ENCODE measurements around the gene DRAM1. TPM values are rescaled to one million over a fixed set of nuclear protein-coding genes. Genes with fewer than 3 reads are reported as not detected.

The DRAM1 gene
- total RNA-seq, 3 donors from 2014 or later (not counting 1 experiment from before 2014, with no cell fraction given) = 9.8 to 10.5 (median 10.0) TPM

DNA sequence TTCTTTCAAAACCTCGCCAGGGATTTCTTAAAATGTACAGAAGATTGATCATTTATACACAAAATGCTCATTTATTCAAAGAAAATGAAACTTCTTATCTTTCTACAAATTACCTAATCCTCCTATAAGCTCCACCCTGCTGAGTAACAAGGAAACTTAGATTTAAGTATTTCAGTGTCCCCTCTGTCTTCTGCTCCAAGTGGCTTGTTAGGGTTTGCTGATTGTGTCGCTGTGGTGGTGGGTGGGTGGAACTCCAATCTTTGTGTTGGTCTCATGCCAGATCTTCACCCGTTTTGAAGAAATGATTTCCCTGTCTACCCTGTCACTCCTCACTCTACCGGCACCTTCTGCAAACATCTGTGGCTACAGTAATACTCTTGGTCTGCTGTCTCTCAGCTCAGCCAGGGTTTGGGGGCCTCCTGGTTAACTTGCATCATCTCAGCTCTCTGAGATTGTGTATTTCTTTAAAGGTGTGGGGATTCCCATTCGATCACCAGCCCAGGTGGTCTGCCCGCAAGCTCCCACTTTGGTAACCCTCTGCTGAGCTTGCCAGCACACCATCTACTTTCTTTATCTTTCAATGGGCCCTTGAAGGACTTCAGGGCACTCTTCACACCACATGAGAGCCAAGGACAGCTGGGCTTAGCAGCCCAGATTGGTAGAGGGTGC, 73.8 kb downstream of the DRAM1 start:
- no peak overlapping the region for H3K4me3 ChIP-seq (ENCODE audit: low read length)
- DNase-seq (no peak), ATAC-seq (no peak)
- no peaks in the 10 kb centered on the region for H3K27me3 ChIP-seq (ENCODE audit: control insufficient read depth, insufficient read depth, low read length)
- H3K4me1 Mint-ChIP-seq = no peaks in the 10 kb centered on the region
- 71% methylated on average over 5 of the region's 6 CpGs for WGBS (ENCODE audit: insufficient coverage)
- H3K27ac Mint-ChIP-seq = no peak overlapping the region
- H3K4me3 Mint-ChIP-seq = no peak overlapping the region
- H3K27ac ChIP-seq (ENCODE audit: low read length) = no peak overlapping the region
- peaks cover 0 to 12% of the 10 kb centered on the region in 2 donors for H3K27me3 Mint-ChIP-seq (ENCODE audit: low read depth in 2 of 2)
- H3K4me1 ChIP-seq (ENCODE audit: control insufficient read depth, insufficient read depth, low read length) = no peaks in the 10 kb centered on the region
- no peak for TF ChIP-seq CTCF (IDR thresholded peaks at IDR 0.05)
- H3K9me3 ChIP-seq (ENCODE audit: control insufficient read depth, insufficient read depth, low read length) = no peaks in the 10 kb centered on the region
- no peaks in the 10 kb centered on the region for H3K36me3 ChIP-seq (ENCODE audit: control insufficient read depth, insufficient read depth, low read length)
- intact Hi-C loops (cut with micrococcal nuclease) = no loop called here
- H3K36me3 Mint-ChIP-seq = no peaks in the 10 kb centered on the region
- no peaks in the 10 kb centered on the region for H3K9me3 Mint-ChIP-seq

DNA sequence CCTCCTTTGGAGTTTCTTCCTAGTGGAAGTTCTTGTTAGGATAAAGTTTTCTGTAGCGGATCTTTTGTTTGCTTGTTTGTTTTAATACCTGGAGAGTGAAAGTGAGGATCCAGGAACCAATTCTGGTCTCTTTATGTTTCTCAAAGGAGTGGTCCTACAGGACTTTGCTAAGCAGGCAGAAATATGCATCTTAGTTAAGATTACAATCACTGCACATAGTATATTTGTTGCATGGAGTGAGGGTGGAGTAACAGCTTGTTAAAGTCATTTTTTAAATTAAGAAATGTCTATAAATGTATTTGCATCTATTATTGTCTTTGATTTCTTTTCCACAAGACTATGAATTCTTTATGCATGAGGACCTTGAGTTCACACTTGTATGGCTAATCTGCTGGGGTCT, 76.7 kb downstream of the DRAM1 start:
- Mint-ChIP-seq H3K36me3 (no peaks in the 10 kb centered on the region), H3K27me3 (ENCODE audit: low read depth in 2 of 2) (peaks cover 2 to 10% of the 10 kb centered on the region in 2 donors), H3K9me3 (no peaks in the 10 kb centered on the region), H3K27ac (no peak overlapping the region), H3K4me1 (no peaks in the 10 kb centered on the region), H3K4me3 (no peak overlapping the region)
- Histone ChIP-seq H3K9me3 (ENCODE audit: control insufficient read depth, insufficient read depth, low read length) (no peaks in the 10 kb centered on the region), H3K27me3 (ENCODE audit: control insufficient read depth, insufficient read depth, low read length) (no peaks in the 10 kb centered on the region), H3K4me3 (ENCODE audit: low read length) (no peak overlapping the region), H3K36me3 (ENCODE audit: control insufficient read depth, insufficient read depth, low read length) (no peaks in the 10 kb centered on the region), H3K4me1 (ENCODE audit: control insufficient read depth, insufficient read depth, low read length) (no peaks in the 10 kb centered on the region), H3K27ac (ENCODE audit: low read length) (no peak overlapping the region)
- ATAC-seq (no peak), DNase-seq (no peak)
- intact Hi-C loops (cut with micrococcal nuclease) = no loop called here
- WGBS (ENCODE audit: insufficient coverage) = 94% methylated on average over 1 of the region's 1 CpG
- no peak for TF ChIP-seq CTCF (IDR thresholded peaks at IDR 0.05)

DNA sequence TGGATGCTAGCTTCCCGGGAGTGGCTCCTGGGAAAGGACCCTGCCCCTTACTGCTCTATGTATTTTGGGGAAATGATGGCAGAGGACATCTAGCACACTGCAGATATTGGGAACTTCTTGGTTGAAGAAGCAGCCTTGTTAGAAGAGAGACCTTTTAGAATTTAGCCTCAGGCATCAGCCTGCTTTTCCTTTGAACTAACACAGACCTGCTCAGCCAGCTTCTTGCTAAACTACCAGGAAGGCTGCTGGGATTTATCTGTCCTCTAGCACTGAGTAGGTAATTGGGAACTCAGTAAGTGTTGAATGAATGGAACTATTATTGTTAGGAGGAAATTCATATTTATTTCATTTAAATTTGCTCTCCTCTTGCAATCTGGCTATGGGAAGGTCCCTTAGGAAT, 77.3 kb downstream of the DRAM1 start:
- Histone ChIP-seq H3K4me1 (ENCODE audit: control insufficient read depth, insufficient read depth, low read length) (no peaks in the 10 kb centered on the region), H3K36me3 (ENCODE audit: control insufficient read depth, insufficient read depth, low read length) (no peaks in the 10 kb centered on the region), H3K9me3 (ENCODE audit: control insufficient read depth, insufficient read depth, low read length) (no peaks in the 10 kb centered on the region), H3K4me3 (ENCODE audit: low read length) (no peak overlapping the region), H3K27me3 (ENCODE audit: control insufficient read depth, insufficient read depth, low read length) (no peaks in the 10 kb centered on the region), H3K27ac (ENCODE audit: low read length) (no peak overlapping the region)
- WGBS (ENCODE audit: insufficient coverage) = 90% methylated on average over 1 of the region's 1 CpG
- Mint-ChIP-seq H3K4me3 (no peak overlapping the region), H3K27ac (no peak overlapping the region), H3K9me3 (no peaks in the 10 kb centered on the region), H3K4me1 (no peaks in the 10 kb centered on the region), H3K27me3 (ENCODE audit: low read depth in 2 of 2) (peaks cover 2 to 10% of the 10 kb centered on the region in 2 donors), H3K36me3 (no peaks in the 10 kb centered on the region)
- DNase-seq = no peak
- intact Hi-C loops (cut with micrococcal nuclease) = no loop called here
- TF ChIP-seq CTCF (IDR thresholded peaks at IDR 0.05) = no peak
- ATAC-seq = no peak
